Lower leg skin (tissue), 3 donors: ENCODE data around the gene ARID1B.

Source experiments
- POLR2A ChIP-seq, 2 donors: fragments of 450-650 bp; IDR thresholded peaks; one replicate each; pipeline ENCODE4 v1.6.1; 2016 to 2017; ENCODE audit warnings: antibody characterized with exemption in 2 of 2, mild to moderate bottlenecking in 1 of 2, moderate library complexity in 1 of 2
- TF ChIP-seq, protein P1 (sequence below), 3 donors: fragments of 450-650 bp; IDR thresholded peaks; one replicate each; pipeline ENCODE4 v1.5.1; 2016; ENCODE audit warnings: antibody characterized with exemption in 3 of 3, mild to moderate bottlenecking in 3 of 3, moderate library complexity in 2 of 3

DNA sequence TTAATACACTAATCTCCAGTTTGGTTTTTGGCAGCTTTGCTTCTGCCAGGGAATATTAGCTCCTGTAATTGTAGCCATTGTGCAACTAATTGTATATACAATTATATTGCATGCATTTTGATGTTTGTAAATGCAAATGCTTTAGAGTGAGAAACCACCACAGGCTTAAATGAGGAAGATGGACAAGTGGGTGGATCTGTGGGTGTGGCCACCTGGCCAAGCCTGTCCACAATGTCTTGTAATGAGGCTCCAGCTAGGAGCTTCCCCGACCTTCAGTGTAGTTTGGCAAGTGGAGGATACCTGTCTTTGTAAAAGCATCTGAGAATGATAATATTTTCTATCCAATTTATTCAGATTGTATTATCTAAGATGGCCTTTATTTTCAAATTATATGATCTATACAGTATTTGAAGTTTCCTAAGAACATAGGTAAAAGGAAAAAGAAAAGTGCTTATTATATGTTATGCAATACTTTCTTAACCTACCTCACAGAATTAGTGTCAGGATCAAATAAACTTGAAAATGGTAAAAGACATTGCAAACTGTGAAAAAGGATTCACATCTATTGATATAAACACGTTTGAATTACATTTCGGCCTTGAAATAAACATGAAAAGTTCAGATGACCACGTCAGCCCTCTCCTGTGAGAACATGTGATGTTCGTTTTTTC is 49.3 kb upstream of the ARID1B start:
- TF ChIP-seq, protein P1, sequence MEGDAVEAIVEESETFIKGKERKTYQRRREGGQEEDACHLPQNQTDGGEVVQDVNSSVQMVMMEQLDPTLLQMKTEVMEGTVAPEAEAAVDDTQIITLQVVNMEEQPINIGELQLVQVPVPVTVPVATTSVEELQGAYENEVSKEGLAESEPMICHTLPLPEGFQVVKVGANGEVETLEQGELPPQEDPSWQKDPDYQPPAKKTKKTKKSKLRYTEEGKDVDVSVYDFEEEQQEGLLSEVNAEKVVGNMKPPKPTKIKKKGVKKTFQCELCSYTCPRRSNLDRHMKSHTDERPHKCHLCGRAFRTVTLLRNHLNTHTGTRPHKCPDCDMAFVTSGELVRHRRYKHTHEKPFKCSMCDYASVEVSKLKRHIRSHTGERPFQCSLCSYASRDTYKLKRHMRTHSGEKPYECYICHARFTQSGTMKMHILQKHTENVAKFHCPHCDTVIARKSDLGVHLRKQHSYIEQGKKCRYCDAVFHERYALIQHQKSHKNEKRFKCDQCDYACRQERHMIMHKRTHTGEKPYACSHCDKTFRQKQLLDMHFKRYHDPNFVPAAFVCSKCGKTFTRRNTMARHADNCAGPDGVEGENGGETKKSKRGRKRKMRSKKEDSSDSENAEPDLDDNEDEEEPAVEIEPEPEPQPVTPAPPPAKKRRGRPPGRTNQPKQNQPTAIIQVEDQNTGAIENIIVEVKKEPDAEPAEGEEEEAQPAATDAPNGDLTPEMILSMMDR (IDR thresholded peaks at IDR 0.05), result no peak
- TF ChIP-seq POLR2A (IDR thresholded peaks at IDR 0.05), result no peak
